ENCODE data around the gene KCP.

KCP gene

DNA sequence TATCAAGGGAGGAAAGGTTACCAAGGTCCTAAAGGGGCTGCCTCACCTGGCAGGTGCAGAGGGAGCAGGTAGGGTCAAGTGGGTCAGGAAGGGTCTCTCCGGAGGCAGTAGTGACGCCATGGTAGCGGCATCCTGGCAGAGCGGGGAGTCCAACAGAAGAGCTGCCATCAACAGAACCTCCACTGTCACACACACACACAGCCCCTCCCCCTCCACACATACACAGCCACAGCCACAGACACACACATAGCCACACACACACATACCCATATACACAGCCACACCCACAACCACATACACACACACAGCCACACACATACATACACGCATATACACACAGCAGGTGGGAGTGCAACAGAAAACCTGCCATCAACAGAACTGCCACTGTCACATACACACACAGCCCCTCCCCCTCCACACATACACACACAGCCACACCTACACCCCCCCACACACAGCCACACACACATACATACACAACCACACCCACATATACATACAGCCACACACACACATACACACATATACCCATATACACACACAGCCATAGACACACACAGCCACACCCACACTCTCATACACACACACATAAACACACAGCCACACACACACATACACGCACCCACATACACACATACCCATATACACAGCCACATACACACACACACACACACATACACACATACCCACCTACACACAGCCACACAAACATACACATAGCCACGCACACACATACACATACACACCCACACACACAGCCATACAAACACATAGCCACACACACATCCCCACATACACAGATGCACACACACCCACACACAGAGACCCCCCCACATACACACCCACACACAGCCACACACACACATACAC lies 23.1 kb downstream of the KCP start:
- no peak for DNase-seq (ENCODE audit: low spot score)

DNA sequence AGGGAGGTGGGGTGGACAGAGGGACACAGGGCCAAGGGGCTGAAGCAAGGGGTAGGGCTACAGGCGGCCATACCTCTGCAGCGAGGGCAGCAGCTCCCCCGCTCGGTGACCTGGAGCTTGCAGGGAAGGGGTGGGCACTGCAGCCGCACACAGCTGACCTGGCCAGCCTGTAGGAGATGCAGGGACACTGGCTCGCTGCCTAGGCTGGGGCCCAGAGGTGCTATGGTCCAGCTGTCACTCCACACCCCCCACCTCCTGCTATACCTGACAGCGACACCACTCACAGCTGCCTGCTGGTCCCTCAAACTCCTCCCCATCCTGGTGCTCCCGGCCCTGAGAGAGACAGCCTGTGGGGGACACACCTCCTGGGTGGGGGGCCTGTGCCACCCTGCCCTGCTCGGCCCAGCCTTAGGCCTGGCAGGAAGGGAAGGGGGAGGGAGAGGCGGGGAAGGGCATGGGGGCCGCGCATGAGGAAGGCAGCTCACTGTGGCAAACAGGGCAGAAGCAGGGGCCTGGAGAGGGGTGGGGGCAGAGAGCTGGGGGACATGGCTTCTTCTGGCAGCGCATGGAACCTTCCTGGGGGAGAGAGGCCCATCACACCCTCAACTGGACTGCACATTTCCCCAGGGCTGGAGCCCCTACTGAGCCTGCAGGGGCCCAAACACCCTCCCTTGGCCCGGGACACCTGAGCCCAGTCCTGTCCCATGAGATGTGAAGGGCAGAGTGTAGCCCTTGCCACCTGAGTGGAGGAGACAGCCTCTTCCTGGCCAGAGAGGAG lies 23.9 kb downstream of the KCP start:
- DNase-seq (ENCODE audit: low spot score): no peak

DNA sequence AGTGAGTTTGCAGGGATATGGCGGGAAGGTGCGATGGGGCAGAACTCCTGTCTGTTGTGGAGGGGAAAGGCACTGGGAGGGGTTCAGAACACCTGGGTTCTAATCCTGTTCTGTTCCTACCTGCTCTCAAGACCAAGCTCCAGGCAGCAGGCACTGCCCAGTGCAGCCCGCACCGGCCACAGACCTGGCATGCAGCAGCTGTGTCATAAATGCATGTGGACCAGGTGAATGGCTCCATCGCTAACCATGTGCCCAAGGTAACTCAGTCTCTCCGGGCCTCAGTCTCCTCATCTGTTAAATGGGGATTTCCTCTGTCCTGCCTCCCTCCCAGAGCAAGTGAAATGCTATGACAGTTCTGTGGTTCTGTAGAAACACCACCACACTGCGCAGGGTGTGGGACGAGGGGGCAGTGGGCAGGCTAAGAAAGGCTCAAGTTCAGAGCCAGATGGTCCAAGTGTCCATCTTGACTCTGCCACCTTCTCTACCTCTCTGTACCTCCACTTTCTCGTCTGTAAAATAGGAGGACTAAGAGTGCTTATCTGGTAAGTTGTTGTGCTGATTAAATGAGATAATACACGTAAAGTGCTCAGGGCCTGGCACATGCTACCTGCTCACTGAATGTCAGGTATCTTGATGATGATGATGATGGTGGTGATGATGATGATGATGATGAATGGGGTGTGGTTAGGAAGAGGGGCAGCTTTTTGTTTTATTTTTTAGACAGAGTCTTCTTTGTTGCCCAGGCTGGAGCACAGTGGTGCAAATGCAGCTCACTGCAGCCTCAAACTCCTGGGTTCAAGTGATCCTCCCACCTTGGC lies 24.9 kb downstream of the KCP start:
- DNase-seq (ENCODE audit: low spot score): no peak

DNA sequence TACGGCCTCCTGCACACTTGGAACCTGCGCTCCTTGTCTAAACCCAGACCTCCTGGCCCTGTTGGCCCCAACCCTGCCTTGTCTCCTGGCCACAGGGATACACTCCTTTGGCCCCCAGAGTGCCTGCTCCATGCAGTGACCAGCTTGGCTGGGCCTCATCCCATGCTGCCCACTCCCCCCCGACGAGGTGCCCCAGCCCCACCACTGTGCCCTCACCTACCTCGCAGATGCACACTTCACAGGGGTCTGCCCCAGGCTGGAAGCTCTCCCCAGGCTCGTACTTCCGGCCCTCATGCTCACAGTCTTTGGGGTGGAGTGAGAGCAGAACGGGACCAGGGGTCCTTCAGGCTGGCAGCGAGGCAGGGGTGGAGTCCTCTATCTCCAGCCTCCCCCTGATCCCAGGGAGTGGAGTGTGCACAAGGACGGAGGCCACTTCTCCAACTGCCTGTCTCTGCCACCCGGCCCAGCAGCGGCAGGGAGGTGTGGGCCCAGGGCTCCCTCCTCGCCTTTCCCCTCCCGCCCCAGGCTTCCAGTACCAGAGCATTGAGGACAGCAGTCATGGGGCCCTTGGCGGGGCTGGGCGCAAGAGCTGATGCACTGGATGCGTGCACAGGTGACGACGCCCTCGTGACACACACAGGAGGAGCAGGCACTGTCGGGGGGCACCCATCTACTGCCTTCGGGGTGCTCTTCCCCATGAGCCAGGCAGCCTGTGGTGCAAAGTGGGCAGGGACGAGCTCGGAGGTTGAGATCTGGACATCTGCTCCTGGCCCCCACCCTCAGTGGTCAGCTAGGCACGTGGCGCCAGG lies 25.7 kb downstream of the KCP start:
- no peak for DNase-seq (ENCODE audit: low spot score)

GRCh38 chr7:128883622-128884448 lies 26.7 kb downstream of the KCP start:
- DNase-seq (ENCODE audit: low spot score): peak; percentile 98

- DNase-seq (ENCODE audit: low spot score): no peak
Measured at GRCh38 chr7:128882134-128882533, 28.4 kb downstream of the KCP start.

DNA sequence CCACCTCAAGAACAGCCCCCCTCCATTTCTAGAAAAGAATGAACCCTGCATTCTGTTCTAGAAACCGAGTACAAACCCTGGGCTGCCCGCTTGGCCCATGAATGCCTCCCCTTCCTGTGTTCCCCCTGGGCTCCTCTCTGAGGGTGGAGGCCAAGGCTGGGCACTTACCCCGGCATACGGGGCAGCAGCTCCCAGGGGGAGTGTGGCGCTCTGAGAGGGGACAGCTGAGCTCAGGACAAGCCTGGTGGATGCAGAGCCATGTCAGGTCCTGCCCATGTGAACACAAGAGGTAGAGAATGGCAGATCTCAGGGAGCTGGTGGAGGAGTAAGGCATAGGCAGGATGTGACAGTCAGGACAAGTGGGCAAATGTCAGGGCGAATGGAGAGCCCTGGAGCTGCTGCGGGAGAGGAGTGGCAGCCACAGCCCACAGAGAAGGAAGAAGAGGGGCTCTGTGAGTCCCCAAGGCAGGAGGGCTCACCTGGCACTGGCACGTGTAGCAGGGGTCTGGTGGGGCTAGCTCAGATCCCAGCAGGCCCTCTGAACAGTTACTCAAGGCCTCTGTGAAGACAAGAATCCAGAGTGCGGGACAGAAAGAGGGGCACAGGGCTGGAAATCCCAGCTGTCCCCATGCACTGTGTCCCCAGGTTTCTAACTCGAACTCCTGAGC lies 28.9 kb downstream of the KCP start:
- no peak for DNase-seq (ENCODE audit: low spot score)

DNA sequence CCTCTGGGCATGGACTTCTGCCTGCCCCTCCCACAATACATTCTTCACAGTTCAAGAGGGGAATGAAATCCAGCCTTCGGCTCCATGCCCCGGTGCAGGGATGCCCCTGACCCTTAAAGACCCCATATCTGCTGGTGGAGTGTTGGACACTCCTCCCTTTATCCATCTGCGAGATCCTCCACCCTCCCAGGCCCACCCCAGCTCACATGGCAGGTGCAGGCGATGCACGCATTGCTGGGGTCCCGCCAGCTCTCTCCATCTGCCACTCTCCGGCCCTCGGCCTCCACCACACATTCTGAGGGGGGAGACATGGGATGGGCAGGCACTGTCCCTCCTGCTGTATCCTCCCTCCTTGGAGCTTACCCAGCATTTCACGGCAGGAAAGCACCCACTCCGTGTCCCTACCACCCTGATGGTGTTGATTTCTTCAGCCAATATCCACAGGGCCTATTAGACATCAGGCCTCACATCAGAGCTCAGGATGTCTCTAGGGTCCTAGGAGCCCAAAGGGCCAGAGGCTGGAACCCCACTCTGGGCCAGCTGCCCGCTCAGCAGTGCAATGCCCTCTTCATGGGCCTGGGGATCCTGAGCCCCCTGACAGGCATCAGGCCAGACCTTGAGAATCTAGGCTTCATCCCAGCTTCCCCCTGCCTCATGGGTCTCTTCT lies 29.6 kb downstream of the KCP start:
- DNase-seq (ENCODE audit: low spot score): no peak

- peak; percentile 97 for DNase-seq (ENCODE audit: low spot score)
Measured at GRCh38 chr7:128879939-128880746, 30.4 kb downstream of the KCP start.

DNA sequence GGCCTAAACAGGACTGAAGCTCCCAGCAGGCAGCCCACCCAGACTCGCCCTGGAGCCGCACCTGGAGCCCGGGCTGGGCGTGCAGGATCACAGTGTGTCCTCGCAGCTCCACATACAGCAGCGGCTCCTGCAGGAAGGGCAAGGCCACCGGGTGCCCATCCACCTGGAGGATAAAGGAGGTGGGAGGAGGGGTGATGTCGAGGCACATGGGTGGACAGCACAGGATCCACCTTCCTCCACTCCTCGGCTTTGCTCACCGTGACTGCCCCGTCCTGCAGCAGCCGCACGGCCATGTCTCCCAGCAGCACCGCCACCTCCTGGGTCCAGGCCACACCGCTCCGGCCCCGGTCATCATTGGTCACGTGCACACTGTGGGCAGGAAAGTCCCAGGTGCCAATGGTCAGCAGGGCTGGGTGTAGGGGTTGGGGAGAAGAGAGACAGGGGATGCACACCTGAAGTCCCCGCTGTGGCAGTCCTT lies 31.0 kb downstream of the KCP start:
- no peak for DNase-seq (ENCODE audit: low spot score)

- no peak for DNase-seq (ENCODE audit: low spot score)
Measured at GRCh38 chr7:128878226-128879105, 32.0 kb downstream of the KCP start.

DNA sequence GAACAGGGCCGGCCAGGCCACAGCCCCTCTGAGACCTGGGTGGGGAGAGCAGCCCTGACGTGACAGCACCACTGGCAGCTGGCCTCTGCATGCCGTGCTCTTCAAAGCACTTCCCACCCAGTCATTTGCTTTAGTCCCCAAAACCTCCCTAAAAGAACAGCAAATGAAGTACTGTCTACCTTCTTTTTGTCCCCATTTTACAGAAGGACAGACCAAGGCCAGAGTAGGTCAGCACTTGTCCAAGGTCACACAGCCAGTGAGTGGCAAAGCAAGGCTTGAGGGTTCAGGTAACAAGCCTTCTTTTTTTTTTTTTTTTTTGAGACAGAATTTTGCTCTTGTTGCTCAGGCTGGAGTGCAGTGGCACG lies 32.8 kb downstream of the KCP start:
- DNase-seq (ENCODE audit: low spot score): no peak

DNA sequence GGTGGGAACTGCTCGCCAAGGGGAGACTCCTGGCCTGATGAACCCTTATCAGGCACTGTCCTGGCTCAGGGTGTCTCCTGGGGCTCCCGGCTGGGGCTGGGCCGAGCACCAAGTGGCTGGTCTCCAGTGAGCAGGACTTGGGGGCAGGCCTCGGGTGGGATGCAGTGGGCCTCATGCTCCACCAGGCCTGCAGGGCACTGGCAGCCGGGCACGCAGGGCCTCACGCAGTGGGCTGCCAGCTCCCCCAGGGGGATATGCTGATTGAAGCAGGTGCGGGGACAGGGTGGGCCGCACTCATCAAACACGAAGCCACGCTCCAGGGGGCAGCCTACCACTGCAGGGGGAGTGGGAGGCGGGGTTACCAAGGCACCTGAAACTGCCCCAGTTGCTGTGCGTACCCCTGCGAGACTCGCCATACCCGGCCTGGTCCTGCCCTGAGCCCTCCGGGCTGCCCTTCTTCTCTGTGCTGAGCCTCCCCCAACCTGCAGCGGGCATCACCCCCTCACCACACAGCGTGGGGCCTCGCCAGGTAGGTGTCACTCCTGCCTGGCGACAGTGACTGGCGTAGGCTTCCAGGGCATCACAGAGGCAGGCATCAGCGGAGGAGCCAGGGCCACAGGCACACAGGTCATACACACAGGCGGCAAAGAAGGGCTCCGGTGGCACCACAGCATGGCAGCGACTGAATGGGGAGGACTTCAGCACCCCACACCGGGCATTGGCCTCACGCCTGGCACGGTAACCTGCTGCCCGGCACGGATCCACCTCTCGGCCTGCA lies 33.3 kb downstream of the KCP start:
- DNase-seq (ENCODE audit: low spot score): no peak

DNA sequence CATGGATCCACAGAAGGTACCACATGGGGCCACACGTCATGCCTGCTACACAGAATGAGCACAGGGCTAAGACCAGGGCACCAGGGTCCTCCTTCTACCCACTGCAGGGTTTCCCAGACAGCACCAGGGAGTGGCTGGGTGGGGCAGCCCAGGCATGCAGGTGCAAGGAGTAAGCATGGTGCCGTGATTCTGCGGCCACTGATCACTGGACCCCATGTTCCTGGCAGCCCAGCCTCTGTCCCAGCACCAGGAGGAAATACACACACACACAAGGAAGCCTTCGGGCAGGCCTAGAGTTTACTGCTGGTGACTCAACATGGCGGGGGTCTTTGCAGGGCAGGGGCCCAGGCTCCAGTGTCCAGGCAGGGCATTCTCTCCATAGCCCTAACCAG lies 33.9 kb downstream of the KCP start:
- DNase-seq (ENCODE audit: low spot score): no peak

GRCh38 chr7:128876127-128876526 lies 34.4 kb downstream of the KCP start:
- DNase-seq (ENCODE audit: low spot score): no peak

- no peak for DNase-seq (ENCODE audit: low spot score)
Measured at GRCh38 chr7:128875523-128875948, 35.0 kb downstream of the KCP start.
